Neuronal stem cell (in vitro differentiated cells): Measurements from ENCODE around the gene DNAJC24.

Experiments used
- DNase-seq: peaks from one replicate; pipeline ENCODE4 v3.0.0-alpha.2; 2013; ENCODE audit warnings: low spot score
- H2AFZ ChIP-seq: one replicate; pipeline ENCODE4 v1.6.1; 2013; ENCODE audit warnings: mild to moderate bottlenecking, low read length, inconsistent platforms
- H2AK5ac ChIP-seq: 2 replicates; pipeline ENCODE4 v1.6.1; 2013; ENCODE audit warnings: low read depth, mild to moderate bottlenecking, inconsistent platforms, low read length, moderate library complexity, mixed read lengths
- H2BK120ac ChIP-seq: 2 replicates; pipeline ENCODE4 v1.6.1; 2013; ENCODE audit warnings: low read depth, mild to moderate bottlenecking, inconsistent platforms, low read length, moderate library complexity, mixed read lengths
- H2BK12ac ChIP-seq: one replicate; pipeline ENCODE4 v1.6.1; 2013; ENCODE audit warnings: low read length, inconsistent platforms
- H2BK15ac ChIP-seq: 2 replicates; pipeline ENCODE4 v1.6.1; 2013; ENCODE audit warnings: mild to moderate bottlenecking, low read length, inconsistent platforms, mixed read lengths
- H2BK5ac ChIP-seq: one replicate; pipeline ENCODE4 v1.6.1; 2013; ENCODE audit warnings: inconsistent platforms, mild to moderate bottlenecking, low read length, moderate library complexity
- H3K14ac ChIP-seq: one replicate; pipeline ENCODE4 v1.6.1; 2013; ENCODE audit warnings: low read length, inconsistent platforms
- H3K18ac ChIP-seq: 2 replicates; pipeline ENCODE4 v1.6.1; 2013; ENCODE audit warnings: low read length, inconsistent platforms
- H3K23ac ChIP-seq: 2 replicates; pipeline ENCODE4 v1.6.1; 2013; ENCODE audit warnings: low read depth, mild to moderate bottlenecking, mixed read lengths, low read length, inconsistent platforms; ENCODE audit not compliant: poor library complexity
- H3K27ac ChIP-seq: replicated peaks from 3 replicates; pipeline ENCODE4 v1.5.1; 2013; ENCODE audit warnings: low read length, inconsistent platforms
- H3K27me3 ChIP-seq, 3 experiments: 2 replicates each; pipeline ENCODE4 v1.6.1; 2013; ENCODE audit warnings: low read length in 3 of 3, mild to moderate bottlenecking in 2 of 3, inconsistent platforms in 1 of 3, low read depth in 1 of 3, mixed read lengths in 1 of 3, moderate library complexity in 1 of 3; ENCODE audit not compliant: control insufficient read depth in 3 of 3, insufficient read depth in 3 of 3
- H3K36me3 ChIP-seq, 2 donors: replicated peaks in 1 of 2; 2 replicates each; pipeline ENCODE4 v1.6.1; 2013; ENCODE audit warnings: low read length in 2 of 2; ENCODE audit not compliant: control insufficient read depth in 2 of 2, insufficient read depth in 2 of 2
- H3K4ac ChIP-seq: 2 replicates; pipeline ENCODE4 v1.6.1; 2013; ENCODE audit warnings: inconsistent platforms, mild to moderate bottlenecking, low read length, moderate library complexity
- H3K4me1 ChIP-seq, 2 donors: 1 replicate in 1 of 2; 2 replicates in 1 of 2; pipeline ENCODE4 v1.6.1; 2013; ENCODE audit warnings: low read length in 2 of 2, low read depth in 1 of 2; ENCODE audit not compliant: control insufficient read depth in 2 of 2, insufficient read depth in 1 of 2
- H3K4me2 ChIP-seq: one replicate; pipeline ENCODE4 v1.6.1; 2013; ENCODE audit warnings: mild to moderate bottlenecking, low read length, inconsistent platforms; ENCODE audit not compliant: insufficient read depth, poor library complexity, severe bottlenecking
- H3K4me3 ChIP-seq, 2 donors: 2 replicates each; pipeline ENCODE4 v1.5.1; 2013; ENCODE audit warnings: low read length in 2 of 2, mild to moderate bottlenecking in 2 of 2, inconsistent platforms in 1 of 2, moderate library complexity in 1 of 2
- H3K79me1 ChIP-seq: one replicate; pipeline ENCODE4 v1.6.1; 2013; ENCODE audit warnings: low read depth, mild to moderate bottlenecking, inconsistent platforms, low read length, moderate library complexity
- H3K9ac ChIP-seq: one replicate; pipeline ENCODE4 v1.6.1; 2013; ENCODE audit warnings: mild to moderate bottlenecking, low read depth, low read length, inconsistent platforms; ENCODE audit not compliant: poor library complexity
- H3K9me3 ChIP-seq, 2 donors: replicated peaks in 1 of 2; 2 replicates each; pipeline versions ENCODE3 to v1.6.1; 2013; ENCODE audit warnings: low read length in 2 of 2, mild to moderate bottlenecking in 2 of 2, inconsistent platforms in 1 of 2, low read depth in 1 of 2, mixed read lengths in 1 of 2, moderate library complexity in 1 of 2; ENCODE audit not compliant: control insufficient read depth in 2 of 2, insufficient read depth in 1 of 2
- H4K8ac ChIP-seq: one replicate; pipeline ENCODE4 v1.6.1; 2013; ENCODE audit warnings: low read depth, mild to moderate bottlenecking, inconsistent platforms, low read length, moderate library complexity
- H4K91ac ChIP-seq: one replicate; pipeline ENCODE4 v1.6.1; 2013; ENCODE audit warnings: low read length, low read depth, mild to moderate bottlenecking, inconsistent platforms; ENCODE audit not compliant: poor library complexity
- WGBS, 2 donors: extraction: QIAGEN DNeasy Blood & Tissue Kit; methylation state at CpG; one replicate each; pipeline ENCODE4 v1.1.7; 2013; ENCODE audit warnings: missing lambda C conversion rate in 2 of 2, mixed read lengths in 1 of 2; ENCODE audit not compliant: insufficient read length in 2 of 2, insufficient replicate concordance in 1 of 2; ENCODE audit errors: extremely low coverage in 2 of 2; 5-methylcytosine and 5-hydroxymethylcytosine counted together

Gene DNAJC24

GRCh38 chr11:31361743-31362142, 7.9 kb upstream of the DNAJC24 start:
- no peak overlapping the region for H3K4me2 ChIP-seq
- no peaks in the 10 kb centered on the region for H3K36me3 ChIP-seq
- H3K4ac ChIP-seq = no peak overlapping the region
- no peak overlapping the region for H2AK5ac ChIP-seq
- WGBS, 2 donors = no CpG with 5 or more reads among the region's 4 CpGs
- H2AFZ ChIP-seq = no peak overlapping the region
- H3K9me3 ChIP-seq = no peaks in the 10 kb centered on the region
- no peak overlapping the region for H3K4me3 ChIP-seq
- no peaks in the 10 kb centered on the region for H3K79me1 ChIP-seq
- no peak overlapping the region for H2BK15ac ChIP-seq
- no peak overlapping the region for H3K27ac ChIP-seq
- no peak overlapping the region for H2BK120ac ChIP-seq
- H3K14ac ChIP-seq = no peak overlapping the region
- no peak overlapping the region for H2BK5ac ChIP-seq
- no peak overlapping the region for H4K91ac ChIP-seq
- no peak overlapping the region for H2BK12ac ChIP-seq
- no peaks in the 10 kb centered on the region for H3K27me3 ChIP-seq
- DNase-seq = no peak
- no peak overlapping the region for H3K23ac ChIP-seq
- no peak overlapping the region for H4K8ac ChIP-seq
- H3K9ac ChIP-seq = no peak overlapping the region
- no peak overlapping the region for H3K18ac ChIP-seq
- H3K4me1 ChIP-seq = no peaks in the 10 kb centered on the region

- Histone ChIP-seq H3K4me1 (peaks cover 0 to 2% of the 10 kb centered on the region in 2 donors), H2BK120ac (no peak overlapping the region), H3K27ac (no peak overlapping the region), H3K4me3 (no peak overlapping the region), H3K9ac (no peak overlapping the region), H3K14ac (no peak overlapping the region), H2AFZ (no peak overlapping the region), H3K4me2 (no peak overlapping the region), H2BK5ac (no peak overlapping the region), H3K36me3 (peaks cover 0 to 9% of the 10 kb centered on the region in 2 donors), H3K23ac (no peak overlapping the region), H3K9me3 (no peaks in the 10 kb centered on the region), H4K8ac (no peak overlapping the region), H4K91ac (no peak overlapping the region), H3K27me3 (no peaks in the 10 kb centered on the region), H3K4ac (no peak overlapping the region), H2AK5ac (no peak overlapping the region), H3K18ac (no peak overlapping the region), H2BK15ac (no peak overlapping the region), H2BK12ac (no peak overlapping the region), H3K79me1 (peaks cover 2% of the 10 kb centered on the region)
- WGBS, 2 donors = no CpG with 5 or more reads among the region's 4 CpGs
- no peak for DNase-seq
Measured at GRCh38 chr11:31366795-31367194, 2.9 kb upstream of the DNAJC24 start.

GRCh38 chr11:31375879-31376278, 6.2 kb downstream of the DNAJC24 start:
- Histone ChIP-seq H3K4me3 (no peak overlapping the region), H2AFZ (no peak overlapping the region), H3K79me1 (no peaks in the 10 kb centered on the region), H3K27ac (no peak overlapping the region), H4K8ac (no peak overlapping the region), H3K23ac (no peak overlapping the region), H3K9me3 (no peaks in the 10 kb centered on the region), H3K18ac (no peak overlapping the region), H2AK5ac (no peak overlapping the region), H3K4ac (no peak overlapping the region), H3K36me3 (peaks cover 2 to 61% of the 10 kb centered on the region in 2 donors), H2BK120ac (no peak overlapping the region), H2BK5ac (no peak overlapping the region), H3K4me1 (no peaks in the 10 kb centered on the region), H2BK15ac (no peak overlapping the region), H3K14ac (no peak overlapping the region), H3K9ac (no peak overlapping the region), H2BK12ac (no peak overlapping the region), H3K4me2 (no peak overlapping the region), H4K91ac (no peak overlapping the region), H3K27me3 (no peaks in the 10 kb centered on the region)
- WGBS, 2 donors = no CpG with 5 or more reads among the region's 5 CpGs
- no peak for DNase-seq

- peaks cover 7 to 33% of the 10 kb centered on the region in 2 donors for H3K36me3 ChIP-seq
- no peak overlapping the region for H3K23ac ChIP-seq
- no peak overlapping the region for H3K4me3 ChIP-seq
- no peak overlapping the region for H3K4me2 ChIP-seq
- no peak overlapping the region for H3K18ac ChIP-seq
- H3K27ac ChIP-seq = no peak overlapping the region
- no peak overlapping the region for H2BK5ac ChIP-seq
- H3K4me1 ChIP-seq = no peaks in the 10 kb centered on the region
- no CpG with 5 or more reads among the region's 1 CpG for WGBS, 2 donors
- H2BK12ac ChIP-seq = no peak overlapping the region
- H2AFZ ChIP-seq = no peak overlapping the region
- no peak overlapping the region for H4K8ac ChIP-seq
- no peak overlapping the region for H4K91ac ChIP-seq
- no peak overlapping the region for H3K9ac ChIP-seq
- H2AK5ac ChIP-seq = no peak overlapping the region
- peaks cover 4 to 21% of the 10 kb centered on the region in 2 donors for H3K9me3 ChIP-seq
- no peaks in the 10 kb centered on the region for H3K27me3 ChIP-seq
- DNase-seq = no peak
- H2BK120ac ChIP-seq = no peak overlapping the region
- H2BK15ac ChIP-seq = no peak overlapping the region
- H3K4ac ChIP-seq = no peak overlapping the region
- no peaks in the 10 kb centered on the region for H3K79me1 ChIP-seq
- H3K14ac ChIP-seq = no peak overlapping the region
Measured at GRCh38 chr11:31383116-31383515, 13.5 kb downstream of the DNAJC24 start.
